HG03095 (cell line): ENCODE measurements around the gene CCDC27.

Experiments used
- ATAC-seq: cut with Tn5 transposase; IDR thresholded peaks from one replicate; pipeline ENCODE4 v1.9.1; 2021; ENCODE audit warnings: moderate library complexity; ENCODE audit not compliant: unreplicated experiment

The CCDC27 gene

GRCh38 chr1:3750741-3751140, 1.5 kb upstream of the CCDC27 start:
- no peak for ATAC-seq

DNA sequence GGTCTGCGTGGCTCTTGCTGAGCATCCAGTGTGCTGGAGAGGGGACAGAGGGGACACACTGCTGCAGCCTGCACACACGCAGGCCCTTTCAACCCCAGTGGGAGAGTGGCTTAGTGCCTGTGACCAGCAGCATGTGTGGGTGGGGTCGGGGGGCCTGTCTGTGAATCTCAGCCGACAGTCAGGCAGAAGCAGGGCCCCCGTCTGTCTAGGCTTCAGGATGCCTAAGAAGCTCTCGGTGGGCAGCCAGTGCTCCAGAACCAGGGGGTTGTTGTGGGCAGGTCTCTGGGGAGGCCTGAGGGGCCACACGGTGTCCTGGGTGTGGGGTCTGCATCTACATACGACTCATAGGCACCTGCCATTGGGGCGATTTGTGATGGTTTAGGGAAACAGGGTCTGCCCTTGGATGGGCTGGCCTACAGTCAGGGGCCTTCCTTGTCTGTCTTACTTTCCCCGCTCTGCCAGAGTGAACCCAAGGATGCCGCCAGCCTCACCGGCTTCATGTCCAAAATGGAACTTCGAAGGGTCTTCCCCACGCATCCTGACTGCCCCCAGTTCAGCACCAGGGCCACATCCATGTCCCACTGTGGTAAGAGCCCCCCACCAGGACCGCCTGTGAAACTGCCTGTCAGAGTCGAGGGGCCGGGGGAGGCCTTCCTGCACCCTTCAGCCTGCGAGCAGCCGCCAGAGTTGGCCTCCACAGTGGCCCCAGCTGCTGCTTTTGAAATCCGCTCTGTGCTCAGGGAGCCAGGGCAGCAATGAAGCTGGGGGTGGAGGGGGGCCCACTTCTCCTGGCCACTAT, 1.6 kb downstream of the CCDC27 start:
- ATAC-seq, result no peak

DNA sequence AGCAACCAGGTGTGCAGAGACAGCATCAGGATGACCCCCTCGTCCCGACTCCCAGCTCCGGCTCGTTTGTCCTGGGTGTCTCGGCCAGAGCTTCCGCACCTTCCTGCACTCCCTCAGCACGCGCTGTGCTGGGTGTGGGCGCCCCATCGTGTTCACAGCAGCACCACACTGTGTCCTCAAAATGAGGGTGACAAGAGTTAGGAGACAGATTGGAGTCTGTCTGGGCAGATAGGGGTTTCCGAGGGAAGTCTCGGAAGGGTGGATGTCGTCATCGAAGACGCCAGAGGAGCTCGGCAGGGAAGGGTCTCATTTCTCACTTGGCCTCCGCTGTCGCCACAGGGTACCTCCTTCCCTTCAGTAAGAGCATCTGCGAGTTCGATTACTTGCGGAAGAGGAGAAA, 4.1 kb downstream of the CCDC27 start:
- no peak for ATAC-seq

DNA sequence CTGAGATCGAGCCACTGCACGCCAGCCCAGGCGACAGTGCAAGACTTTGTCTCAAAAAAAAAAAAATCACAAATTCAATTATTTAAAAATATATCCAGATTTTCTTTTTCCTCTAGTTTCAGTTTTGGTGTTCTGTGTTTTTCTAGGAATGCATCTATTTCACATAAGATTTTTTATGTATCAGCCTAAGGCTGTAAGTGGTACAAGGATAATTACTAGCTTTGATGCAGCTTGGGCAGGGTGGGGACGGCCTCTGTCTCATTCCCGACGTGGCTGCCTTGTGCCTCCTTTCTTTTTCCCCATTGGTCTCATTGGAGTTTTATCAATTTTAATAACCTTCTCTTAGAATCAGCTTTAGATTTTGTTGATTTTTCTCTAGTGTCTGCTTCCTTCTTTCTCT, 6.9 kb downstream of the CCDC27 start:
- no peak for ATAC-seq

DNA sequence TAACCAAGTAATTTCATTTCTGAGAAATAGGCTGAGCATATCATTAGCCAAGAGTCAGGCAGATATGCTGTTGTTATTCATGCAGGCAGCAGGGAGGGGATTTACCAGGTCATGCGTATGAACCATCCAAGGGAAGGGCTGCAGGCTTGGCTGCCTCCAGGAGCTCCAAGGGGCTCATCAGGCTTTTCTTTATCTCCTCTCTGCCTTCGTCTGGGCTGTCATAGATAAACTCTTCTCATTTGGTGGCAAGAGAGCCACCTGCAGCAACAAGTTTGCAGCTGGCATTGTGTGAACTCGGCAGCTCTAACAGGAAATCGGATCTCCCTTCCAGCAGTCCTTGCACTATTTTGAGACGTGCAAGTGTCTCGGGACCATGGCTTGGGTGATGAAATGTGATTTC, 7.5 kb downstream of the CCDC27 start:
- ATAC-seq, result no peak

DNA sequence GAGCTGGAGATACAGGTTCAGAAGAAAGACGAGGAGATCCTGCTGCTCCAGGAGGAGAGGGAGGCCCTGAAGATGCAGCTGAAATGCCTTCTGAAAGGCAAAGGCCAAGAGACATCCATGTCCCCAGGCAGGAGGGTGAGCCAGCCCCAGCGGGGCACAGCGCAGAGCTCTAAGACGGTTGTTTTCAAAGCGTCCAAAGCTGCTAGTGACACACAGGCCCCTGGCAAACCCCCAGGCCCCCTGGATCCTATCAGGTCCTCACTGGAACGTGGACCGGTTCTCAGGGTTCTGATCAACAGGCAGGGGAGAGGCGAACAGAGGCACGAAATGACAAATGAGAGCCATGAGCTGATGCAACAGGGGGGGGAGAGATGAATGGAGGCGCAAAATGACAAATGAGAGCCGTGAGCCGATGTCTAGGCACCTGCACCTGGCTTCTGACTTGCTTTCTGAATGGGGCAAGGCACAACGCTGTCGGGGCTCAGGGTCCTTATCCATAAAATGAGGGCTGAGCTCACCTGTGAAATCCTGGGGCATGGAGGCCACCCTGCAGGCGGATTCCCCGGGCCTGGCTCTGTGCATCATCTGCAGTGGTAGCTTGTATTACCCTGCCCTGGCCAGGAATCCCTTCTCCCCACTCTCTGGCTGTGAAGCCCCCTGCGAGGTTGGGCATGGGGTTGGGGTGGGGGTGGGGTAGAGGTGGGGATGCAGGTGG, 9.2 kb downstream of the CCDC27 start:
- no peak for ATAC-seq

DNA sequence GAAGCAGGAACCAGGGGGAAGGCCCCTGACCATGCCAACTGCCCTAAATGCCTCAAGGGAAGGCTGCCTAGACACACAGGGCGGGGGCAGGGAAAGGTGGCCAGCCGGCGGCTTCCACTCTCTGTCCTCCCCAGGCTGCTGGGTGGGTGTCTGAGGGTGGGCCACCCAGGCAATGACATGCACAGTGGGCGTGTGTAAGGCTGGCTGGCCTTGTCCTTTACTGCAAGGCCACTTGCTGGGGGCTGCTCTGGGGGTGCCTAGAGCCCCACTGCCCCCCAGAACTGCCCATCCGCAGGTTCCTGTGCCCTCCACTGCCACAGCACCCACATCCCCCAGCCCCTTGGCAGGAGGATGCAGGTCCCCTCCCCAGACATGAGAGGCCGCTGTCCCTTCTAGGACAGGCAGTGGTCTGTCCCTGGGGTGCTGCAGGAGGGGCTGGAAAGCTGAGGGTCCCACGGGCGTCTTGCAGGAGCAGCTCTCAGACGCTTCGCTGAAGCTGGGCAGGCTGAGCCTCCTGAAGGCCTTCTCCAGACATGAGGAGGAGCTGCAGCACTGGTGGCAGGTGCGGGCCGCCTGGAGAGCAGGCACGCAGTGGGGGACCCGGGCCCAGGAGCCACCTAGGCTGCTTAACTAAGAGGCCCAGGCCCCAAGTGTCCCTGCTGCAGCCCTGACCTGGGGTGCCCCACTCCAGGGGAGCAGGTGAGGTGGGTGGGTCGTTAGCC, 10.1 kb downstream of the CCDC27 start:
- no peak for ATAC-seq

DNA sequence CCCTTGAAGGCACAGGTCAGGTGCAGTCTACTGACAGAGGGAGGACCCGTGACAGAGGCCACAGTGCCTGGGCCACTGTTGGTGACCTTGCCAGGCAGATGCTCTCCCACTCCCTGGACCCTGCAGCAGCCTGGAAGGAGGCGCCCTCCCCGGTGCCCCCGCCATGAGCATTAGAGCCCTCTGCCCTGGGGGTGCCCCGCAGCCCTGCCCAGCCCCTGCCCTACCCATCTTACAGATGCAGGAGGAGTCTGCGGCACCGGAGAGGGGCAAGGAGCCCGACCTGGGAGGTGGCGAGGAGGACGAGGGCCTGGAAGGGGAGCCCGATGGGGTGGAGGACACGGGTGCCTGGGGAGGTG, 10.6 kb downstream of the CCDC27 start:
- no peak for ATAC-seq

DNA sequence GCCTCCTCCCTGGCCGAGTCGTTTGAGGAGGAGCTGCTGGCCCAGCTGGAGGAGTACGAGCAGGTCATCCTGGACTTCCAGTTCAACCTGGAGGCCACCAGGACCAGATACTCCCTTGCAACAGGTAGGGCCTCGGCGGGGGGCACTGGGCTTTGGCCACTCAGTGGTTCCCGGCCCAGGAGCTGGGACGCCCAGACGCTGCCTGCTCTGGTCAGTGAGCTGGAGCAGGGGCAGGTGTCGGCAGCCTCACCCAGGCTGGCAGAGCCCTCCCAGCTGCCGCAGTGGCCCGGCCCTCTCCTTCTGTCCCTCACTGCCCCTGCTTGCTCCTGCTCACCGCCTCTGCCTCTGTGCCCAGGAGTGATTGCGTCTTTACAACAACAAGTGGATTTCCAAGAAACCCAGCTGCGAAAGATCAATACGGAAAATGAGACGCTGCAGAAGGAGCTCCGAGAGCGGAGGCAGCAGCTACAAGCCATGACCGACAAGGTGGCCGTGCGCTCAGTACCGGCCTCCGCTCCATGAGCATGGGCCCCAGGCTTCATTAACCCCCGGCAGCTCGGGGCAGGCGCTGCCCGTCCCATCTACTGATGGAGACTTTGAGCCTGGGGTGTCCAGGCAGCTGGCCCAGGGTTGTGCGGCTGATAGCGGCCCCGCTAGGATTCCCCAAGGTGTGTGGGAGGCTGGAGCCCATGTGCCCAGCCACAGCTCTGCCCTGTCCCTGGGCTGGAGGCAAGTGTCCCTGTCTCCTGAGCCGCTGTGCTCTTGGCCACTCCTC, 11.3 kb downstream of the CCDC27 start:
- ATAC-seq, result no peak

- no peak for ATAC-seq
Observed at GRCh38 chr1:3767328-3767925, 15.2 kb downstream of the CCDC27 start.

GRCh38 chr1:3768811-3769390, 16.7 kb downstream of the CCDC27 start:
- ATAC-seq, result no peak

GRCh38 chr1:3770047-3770765, 18.0 kb downstream of the CCDC27 start:
- ATAC-seq, result no peak

- ATAC-seq, result no peak
Observed at GRCh38 chr1:3771108-3772026, 19.1 kb downstream of the CCDC27 start.

GRCh38 chr1:3772027-3772714, 19.9 kb downstream of the CCDC27 start:
- peak; percentile 58 for ATAC-seq

DNA sequence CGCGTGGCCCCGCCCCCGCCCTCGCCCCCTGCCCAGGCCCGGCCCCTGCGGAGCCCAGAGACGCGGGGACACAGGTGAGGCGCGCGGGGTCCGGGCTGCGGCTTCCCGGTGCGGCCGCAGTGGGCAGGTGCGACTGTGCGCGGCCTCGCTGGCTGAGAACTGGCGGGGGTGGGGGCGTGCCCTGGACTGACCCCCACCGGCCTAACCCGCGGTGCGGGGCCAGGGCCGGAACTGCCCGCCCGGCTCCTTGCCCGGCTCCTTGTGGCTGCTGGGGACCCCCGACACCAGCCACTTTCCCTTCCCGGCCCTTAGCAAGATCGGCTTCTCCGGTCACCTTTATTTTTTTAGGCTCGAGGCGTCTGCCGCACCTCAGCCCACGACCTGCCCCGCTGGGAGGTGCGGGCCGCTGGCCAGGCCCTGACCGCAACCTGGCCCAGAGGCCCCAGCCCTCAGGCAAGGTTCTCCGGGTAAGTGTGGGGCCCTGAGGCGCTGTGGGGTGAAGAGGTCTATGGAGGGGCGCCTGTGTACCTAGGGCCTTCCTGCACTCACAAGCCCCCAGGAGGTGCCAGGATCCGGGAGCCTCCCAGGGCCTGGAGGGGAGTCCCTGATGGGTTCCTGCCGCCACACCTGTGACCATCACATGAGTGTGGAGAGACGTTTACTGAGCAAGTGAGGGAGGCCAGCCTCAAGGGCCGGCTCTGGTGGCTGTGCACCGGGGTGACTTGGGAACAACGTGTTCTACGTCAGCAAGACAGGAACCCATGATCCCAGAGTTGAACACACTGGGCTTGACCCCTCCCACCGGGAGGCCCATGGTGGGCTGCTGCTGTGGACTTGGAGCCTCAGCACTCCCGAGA, 20.7 kb downstream of the CCDC27 start, which contains the start of gene SMIM1:
SMIM1 (plus strand) TSS at position 35 of the 857 bp plus-strand sequence. CDS start 2,625 bp downstream, outside the sequence.
- ATAC-seq, result peak; percentile 11

DNA sequence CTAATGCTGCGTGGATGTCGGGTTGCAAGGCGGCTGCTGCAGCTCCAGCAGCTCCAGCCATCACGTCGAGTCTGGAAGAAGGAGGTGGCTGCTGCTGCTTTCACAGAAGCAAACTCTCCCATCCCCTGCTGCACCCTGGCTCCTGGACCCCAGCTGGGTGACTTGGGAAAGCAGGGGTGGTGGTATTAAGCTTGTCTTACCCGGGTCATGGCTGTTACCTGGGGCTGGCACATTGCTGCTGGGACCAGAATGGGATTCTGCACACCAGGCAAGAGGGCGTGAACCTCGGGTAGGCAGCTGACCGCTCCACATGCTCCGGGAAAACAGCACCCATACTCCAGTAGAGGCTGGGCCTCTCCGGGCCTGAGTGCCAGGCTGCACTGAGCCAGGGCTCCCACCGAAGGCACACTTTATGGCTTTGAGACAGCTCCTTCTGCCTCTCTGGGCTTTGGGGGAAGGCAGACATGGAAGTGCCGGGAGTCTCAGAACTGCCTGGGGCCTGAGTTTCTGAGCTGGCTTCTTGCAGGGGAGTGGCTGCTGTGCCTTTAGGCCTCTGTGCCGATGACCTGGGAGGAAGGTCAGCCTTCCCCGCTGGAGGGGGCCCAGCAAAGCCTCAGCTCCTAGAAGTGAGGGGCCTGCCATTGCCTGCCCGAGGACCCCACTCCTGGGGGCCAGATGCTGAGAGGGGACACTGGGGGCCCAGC, 21.5 kb downstream of the CCDC27 start:
- no peak for ATAC-seq
